Kidney (tissue), 14 donors: ENCODE data around the gene RAET1L. TPM values are rescaled to one million over a fixed set of nuclear protein-coding genes. Genes with fewer than 3 reads are reported as not detected.
"Not testable (repeated sequence)": the region's sequence is repeated elsewhere in the genome, so short reads cannot be mapped to it uniquely, and the experiment has no call there.

ENCODE experiments used
- DNase-seq, 5 donors: peaks; one replicate each; pipeline ENCODE4 v3.0.0-alpha.2; 2013 to 2020
- FAIRE-seq: peaks from 2 replicates; lab custom pipeline; 2012; peaks lifted over from hg19 to GRCh38; lab: Jason Lieb, UNC
- H3K27ac ChIP-seq, 2 donors: one replicate each; pipeline ENCODE4 v1.7.0; 2013; ENCODE audit warnings: low read depth in 2 of 2, low read length in 2 of 2, inconsistent platforms in 1 of 2
- H3K27me3 ChIP-seq: one replicate; pipeline ENCODE4 v1.7.1; 2013; ENCODE audit warnings: low read length, inconsistent platforms; ENCODE audit not compliant: control insufficient read depth, insufficient read depth
- H3K36me3 ChIP-seq, 3 donors: one replicate each; pipeline versions ENCODE4 v1.7.0 to v1.7.1; 2013; ENCODE audit warnings: low read length in 3 of 3, control low read depth in 1 of 3, inconsistent platforms in 1 of 3; ENCODE audit not compliant: insufficient read depth in 3 of 3, control insufficient read depth in 2 of 3
- H3K4me1 ChIP-seq, 3 donors: one replicate each; pipeline versions ENCODE4 v1.7.0 to v1.7.1; 2013; ENCODE audit warnings: low read length in 3 of 3, inconsistent platforms in 1 of 3, low read depth in 1 of 3; ENCODE audit not compliant: control insufficient read depth in 2 of 3, insufficient read depth in 2 of 3
- H3K4me3 ChIP-seq, 3 donors: one replicate each; pipeline versions ENCODE4 v1.7.0 to v1.8.1; 2013; ENCODE audit warnings: low read length in 3 of 3, control low read depth in 1 of 3, inconsistent platforms in 1 of 3
- H3K9ac ChIP-seq, 3 donors: one replicate each; pipeline versions ENCODE4 v1.7.0 to v1.7.1; 2013; ENCODE audit warnings: low read length in 3 of 3, control low read depth in 1 of 3, inconsistent platforms in 1 of 3
- H3K9me3 ChIP-seq, 3 donors: one replicate each; pipeline versions ENCODE4 v1.7.0 to v1.7.1; 2013; ENCODE audit warnings: low read length in 3 of 3, control low read depth in 1 of 3, inconsistent platforms in 1 of 3; ENCODE audit not compliant: control insufficient read depth in 2 of 3, insufficient read depth in 1 of 3
- CTCF ChIP-seq: IDR thresholded peaks from 3 replicates; pipeline ENCODE4 v1.5.1; 2012; ENCODE audit warnings: mild to moderate bottlenecking, moderate library complexity, borderline replicate concordance; ENCODE audit not compliant: insufficient read depth; ENCODE audit errors: extremely low read depth
- intact Hi-C: fragments of 100-400 bp; cut with DNase I; formaldehyde crosslinking; loops from one replicate; pipeline ENCODE4 v1.11.1; 2022
- polyA plus RNA-seq: library from polyadenylated mRNA; stranded (reverse); fragments of 350-450 nt; fragmentation: Illumina TruSeq; extraction: RNeasy Lipid Tissue Mini Kit (QIAGEN cat#74804); gene quantifications from one replicate; pipeline ENCODE4 v1.2.3, GENCODE V29; 2014; ENCODE audit warnings: low read depth, low replicate concordance; ENCODE audit not compliant: insufficient read depth
- total RNA-seq: library from RNA; stranded (reverse); fragmentation: NEBNext Ultra II Directional; extraction: Animal tissue kit (Norgen Biotek cat#: 25700); gene quantifications from one replicate; pipeline ENCODE4 v1.2.1, GENCODE V29; 2021
- donor health status: control.
- donor health status: control.
- donor health status: control.
- donor health status: control.
- donor health status: control.
- donor health status: DM: yes; HTN: yes; CAD: no.
- donor health status: Normal renal cell carcinoma (clear cell type).

The RAET1L gene
- total and polyA plus RNA-seq, 2 donors from 2014 or later = 3.3 TPM; not detected in 1

- FAIRE-seq (no peak), DNase-seq (no peak)
- Histone ChIP-seq H3K27me3 (peaks cover 32% of the 10 kb centered on the region), H3K4me3 (no peak overlapping the region), H3K36me3 (no peaks in the 10 kb centered on the region), H3K27ac (no peak overlapping the region), H3K9ac (no peak overlapping the region), H3K4me1 (peaks cover 0 to 3% (median 0%) of the 10 kb centered on the region in 3 donors), H3K9me3 (no peaks in the 10 kb centered on the region)
- intact Hi-C loops = no loop called here
- no peak for TF ChIP-seq CTCF
Measured at GRCh38 chr6:149995235-149995750, 30.0 kb downstream of the RAET1L start.

GRCh38 chr6:149991838-149992237 is 33.5 kb downstream of the RAET1L start:
- no peaks in the 10 kb centered on the region for H3K36me3 ChIP-seq
- no peak for DNase-seq
- intact Hi-C loops = no loop called here
- no peak overlapping the region for H3K9ac ChIP-seq
- H3K4me1 ChIP-seq = peaks cover 0 to 9% (median 2%) of the 10 kb centered on the region in 3 donors
- H3K4me3 ChIP-seq = no peak overlapping the region
- H3K27ac ChIP-seq = no peak overlapping the region
- peaks cover 0 to 16% (median 0%) of the 10 kb centered on the region in 3 donors for H3K9me3 ChIP-seq
- peaks cover 58% of the 10 kb centered on the region for H3K27me3 ChIP-seq
- FAIRE-seq = no peak
- TF ChIP-seq CTCF = no peak

GRCh38 chr6:149991472-149991795 is 33.9 kb downstream of the RAET1L start:
- H3K4me3 ChIP-seq, H3K4me1 ChIP-seq, intact Hi-C loops, H3K9ac ChIP-seq, H3K27ac ChIP-seq, FAIRE-seq, H3K36me3 ChIP-seq: not testable (repeated sequence)
- DNase-seq = peak in 1 of 5 donors; percentile 26
- Histone ChIP-seq H3K9me3 (peaks cover 0 to 16% (median 0%) of the 10 kb centered on the region in 3 donors), H3K27me3 (peaks cover 61% of the 10 kb centered on the region)

- DNase-seq (peak in 3 of 5 donors; percentile 34 to 46 (median 34)), FAIRE-seq (no peak)
- no peak overlapping the region for H3K27ac ChIP-seq
- intact Hi-C loops = no loop called here
- TF ChIP-seq CTCF = no peak
- H3K4me3 ChIP-seq = peak overlapping the region in 1 of 3 donors; percentile 43
- H3K9ac ChIP-seq = no peak overlapping the region
- peaks cover 0 to 9% (median 2%) of the 10 kb centered on the region in 3 donors for H3K4me1 ChIP-seq
- peaks cover 0 to 16% (median 0%) of the 10 kb centered on the region in 3 donors for H3K9me3 ChIP-seq
- peaks cover 66% of the 10 kb centered on the region for H3K27me3 ChIP-seq
- no peaks in the 10 kb centered on the region for H3K36me3 ChIP-seq
Measured at GRCh38 chr6:149990661-149991471, 34.5 kb downstream of the RAET1L start.
